GM21381 (cell line): ENCODE measurements around the gene UTS2B.

Experiments
- ATAC-seq: cut with Tn5 transposase; IDR thresholded peaks from one replicate; pipeline ENCODE4 v1.9.1; 2021; ENCODE audit warnings: mild to moderate bottlenecking, moderate library complexity; ENCODE audit not compliant: unreplicated experiment

The UTS2B gene

DNA sequence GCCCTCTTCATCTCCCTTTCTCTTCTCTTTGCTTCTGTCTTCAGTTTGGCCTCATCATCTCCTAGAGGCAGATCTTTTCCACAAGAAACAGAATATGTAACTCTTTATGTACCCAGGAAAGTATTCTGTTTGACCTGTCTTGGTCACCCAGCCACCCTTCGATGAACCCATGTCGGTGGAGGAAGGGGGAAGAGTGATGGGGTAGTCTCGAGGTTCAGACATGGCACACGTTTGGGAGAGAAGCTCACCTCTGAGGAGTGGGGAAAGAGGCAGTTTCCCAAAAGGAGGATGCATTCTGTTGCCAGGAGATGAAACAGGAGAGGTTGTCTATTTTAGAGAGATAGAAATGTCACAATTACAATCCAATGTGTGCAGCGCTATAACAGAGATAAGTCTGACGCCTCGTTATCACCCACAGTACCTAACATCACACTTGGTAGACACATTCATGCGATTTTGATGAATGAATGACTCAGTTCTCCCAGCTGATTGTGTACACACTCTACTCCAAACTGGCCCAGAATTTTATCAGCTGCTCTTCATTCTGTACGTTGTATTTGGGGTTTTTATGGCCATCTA lies 1.9 kb downstream of the UTS2B start:
- ATAC-seq = no peak

DNA sequence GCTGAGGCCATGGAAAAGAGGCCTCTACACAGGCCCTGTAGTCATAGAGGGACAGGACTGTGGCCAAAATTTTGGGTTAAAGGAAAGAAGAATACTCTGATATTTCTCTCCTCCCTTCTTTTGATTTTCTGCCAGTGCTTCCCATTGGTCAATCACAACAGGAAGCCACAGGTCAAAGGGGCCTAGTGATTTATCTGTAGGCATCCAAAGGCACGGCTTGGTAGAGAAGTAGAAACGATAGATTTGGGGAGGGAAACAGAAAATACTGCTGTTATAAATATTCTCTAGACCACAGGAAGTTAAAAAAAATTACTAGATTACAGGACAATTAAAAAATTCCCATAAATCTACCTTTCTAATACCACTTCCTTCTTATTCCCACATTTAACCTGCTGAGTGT lies 2.8 kb downstream of the UTS2B start:
- no peak for ATAC-seq

DNA sequence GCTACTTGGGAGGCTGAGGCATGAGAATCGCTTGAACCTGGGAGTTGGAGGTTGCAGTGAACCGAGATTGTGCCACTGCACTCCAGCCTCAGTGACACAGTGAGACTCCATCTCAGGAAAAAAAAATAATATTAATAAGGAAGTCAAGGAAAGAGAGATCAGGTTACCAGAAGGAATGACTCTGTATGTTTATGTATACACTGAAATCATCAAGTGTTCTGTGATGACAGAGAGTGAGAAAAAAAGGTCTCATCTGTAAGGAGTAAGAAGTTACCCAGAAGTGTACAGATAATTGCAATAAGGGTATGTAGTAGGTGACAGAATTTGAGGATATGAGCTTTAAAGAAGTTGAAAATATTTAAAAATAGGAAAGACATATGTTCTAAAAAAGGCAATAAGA lies 5.4 kb downstream of the UTS2B start:
- no peak for ATAC-seq

DNA sequence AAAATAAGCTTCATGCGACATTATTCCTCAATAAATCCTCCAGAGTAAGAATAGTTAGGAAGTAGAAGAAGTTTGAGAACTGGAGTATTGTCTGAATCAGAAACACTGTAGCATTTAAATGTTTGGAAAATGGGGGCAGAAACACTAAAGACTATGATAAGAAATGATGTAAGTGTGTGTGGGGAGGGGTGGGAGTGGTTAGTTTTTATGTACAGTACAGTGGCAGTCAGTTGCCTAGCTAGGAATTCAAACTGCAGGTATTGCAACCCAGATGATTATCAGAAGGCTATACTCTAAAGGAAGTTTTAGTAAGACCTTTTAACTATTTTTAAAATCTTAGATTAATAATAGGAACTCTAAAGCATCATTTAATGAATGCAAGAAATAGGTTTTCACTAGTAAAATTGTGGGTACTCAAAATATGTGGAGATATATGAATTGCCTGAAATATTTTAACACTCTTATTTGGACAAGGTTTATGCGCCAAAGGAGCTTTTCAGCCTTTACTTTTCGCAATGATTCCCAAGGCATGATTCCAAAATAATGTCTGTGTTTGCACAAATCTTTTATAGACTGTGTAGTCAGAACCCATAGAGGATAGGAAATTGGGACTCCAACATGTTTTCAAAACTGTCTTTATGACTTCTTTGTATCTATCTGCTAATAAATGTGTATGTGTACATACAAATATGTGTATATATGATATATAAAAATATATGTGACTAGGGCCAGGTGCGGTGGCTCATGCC lies 9.1 kb downstream of the UTS2B start:
- ATAC-seq = no peak

DNA sequence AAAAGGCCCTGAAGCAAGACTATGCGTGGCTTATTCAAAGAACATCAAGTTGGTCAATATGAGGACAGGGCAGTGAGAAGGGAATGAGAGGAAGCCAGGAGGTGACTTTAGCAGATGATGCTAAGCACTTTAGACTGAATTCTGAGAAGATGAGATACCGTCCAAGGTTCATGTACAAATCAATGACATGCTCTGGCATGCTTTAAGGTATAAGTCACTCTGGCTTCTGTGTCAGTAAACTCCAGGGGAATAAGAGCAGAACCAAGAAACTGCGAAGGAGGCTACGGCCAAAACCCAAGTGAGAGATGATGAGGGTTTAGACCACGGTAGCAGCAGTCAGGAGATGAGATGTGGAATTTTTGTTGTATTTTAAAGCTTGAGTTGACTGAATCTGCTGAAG lies 10.0 kb downstream of the UTS2B start:
- ATAC-seq = no peak

DNA sequence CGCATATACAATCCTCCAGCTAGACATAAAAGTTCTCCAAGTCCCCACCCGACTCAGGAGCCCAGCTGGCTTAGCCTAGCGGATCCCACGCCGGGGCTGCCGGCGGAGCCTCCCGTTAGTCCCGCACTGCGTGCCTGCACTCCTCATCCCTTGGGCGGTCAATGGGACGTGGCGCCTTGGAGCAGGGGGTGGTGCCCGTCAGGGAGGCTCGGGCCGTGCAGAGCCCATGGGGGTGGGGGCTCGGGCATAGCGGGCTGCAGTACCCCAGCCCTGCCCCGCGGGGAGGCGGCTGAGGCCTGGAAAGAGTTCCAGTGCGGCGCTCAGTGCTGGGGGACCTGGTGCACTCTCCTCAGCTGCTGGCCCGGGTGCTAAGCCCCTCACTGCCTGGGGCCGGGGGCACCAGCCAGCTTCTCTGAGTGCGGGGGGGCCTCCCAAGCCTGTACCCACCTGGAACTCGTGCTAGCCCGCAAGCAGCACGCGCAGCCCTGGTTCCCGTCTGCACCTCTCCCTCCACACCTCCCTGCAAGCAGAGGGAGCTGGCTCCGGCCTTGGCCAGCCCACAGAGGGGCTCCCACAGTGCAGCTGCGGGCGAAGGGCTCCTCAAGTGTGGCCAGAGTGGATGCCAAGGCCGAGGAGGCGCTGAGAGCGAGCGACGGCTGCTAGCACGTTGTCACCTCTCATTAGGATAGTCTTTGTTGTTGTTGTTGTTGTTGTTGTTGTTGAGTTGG lies 13.3 kb downstream of the UTS2B start:
- ATAC-seq = no peak

DNA sequence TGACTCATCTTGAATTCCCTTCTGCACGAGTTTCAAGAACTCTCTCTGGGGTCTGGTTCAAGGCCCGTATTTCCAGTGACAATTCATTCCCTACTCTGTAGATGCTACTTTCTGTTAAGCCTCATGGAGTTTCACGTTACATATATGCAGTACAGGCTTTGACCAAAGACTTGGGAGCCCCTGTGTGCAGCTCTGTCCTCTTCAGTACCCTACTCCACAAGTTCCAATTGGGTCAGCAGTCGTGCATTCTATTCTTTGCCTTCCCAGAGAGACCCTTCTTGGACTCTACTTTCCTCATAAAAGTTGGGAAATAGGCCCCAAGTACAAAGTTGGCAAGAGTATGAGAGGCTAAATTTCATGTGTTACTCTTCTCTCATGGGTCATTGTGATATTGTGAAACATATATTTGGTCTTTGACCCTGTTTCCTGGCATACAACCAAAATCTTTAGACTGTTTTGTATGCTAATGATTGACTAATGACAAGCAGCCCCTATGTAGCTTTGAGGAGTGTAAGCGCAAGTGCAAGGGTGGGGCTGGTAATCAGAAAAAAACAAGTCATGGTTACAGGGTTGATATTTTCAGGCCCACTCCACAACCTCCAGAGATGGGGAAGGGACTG lies 16.1 kb downstream of the UTS2B start:
- ATAC-seq = no peak

DNA sequence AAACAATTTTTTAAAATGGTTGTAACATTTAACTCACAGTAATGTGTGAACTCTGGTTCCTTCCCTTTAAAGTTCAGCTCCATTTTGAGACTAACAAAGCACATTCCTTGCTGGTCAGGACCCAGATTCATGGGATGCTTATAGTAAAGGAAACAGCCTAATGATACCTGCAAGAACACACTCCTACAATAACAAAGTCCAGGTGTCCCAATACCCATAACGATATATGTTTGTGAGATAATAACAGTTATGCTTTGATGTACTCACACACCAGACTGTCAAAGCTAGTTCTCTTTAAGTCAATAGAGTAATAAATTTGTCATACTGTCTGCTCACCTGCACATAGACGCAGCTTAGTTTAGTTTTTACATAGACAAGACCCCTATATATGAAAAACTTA lies 17.0 kb downstream of the UTS2B start:
- ATAC-seq = no peak

DNA sequence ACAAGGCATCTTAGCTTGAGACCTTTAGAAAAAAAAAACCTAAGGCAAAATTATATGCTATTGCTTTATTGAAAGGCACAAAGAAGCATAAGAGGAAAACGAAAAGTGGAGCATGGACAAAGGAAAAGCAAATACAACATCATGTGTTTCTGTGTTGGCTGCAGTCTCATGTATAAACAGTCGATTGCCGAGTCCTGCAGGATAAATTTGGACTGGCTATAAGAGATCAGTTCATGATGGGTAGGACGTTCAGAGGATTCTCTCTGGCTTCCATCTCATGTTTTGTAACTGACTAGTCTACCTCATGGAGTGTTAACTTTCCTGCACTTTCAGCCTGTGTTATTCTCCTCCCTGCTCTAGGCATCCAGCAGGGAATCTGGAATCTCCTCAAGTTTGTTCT lies 23.0 kb downstream of the UTS2B start:
- no peak for ATAC-seq

DNA sequence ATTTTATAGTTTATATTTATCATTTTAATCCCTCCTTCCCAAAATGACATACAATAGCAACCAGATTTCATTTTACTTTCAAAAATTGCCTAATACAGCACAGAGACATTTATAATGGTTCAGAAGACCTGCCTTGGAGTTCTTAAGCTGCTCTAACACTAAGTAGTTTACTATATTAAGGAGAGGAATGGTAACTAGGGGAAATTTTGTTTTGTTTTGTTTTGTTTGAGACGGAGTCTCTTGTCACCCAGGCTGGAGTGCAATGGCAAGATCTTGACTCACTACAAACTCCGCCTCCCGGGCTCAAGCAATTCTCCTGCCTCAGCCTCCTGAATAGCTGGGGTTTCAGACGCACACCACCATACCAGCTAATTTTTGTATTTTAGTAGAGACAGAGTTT lies 23.9 kb downstream of the UTS2B start:
- ATAC-seq = no peak

DNA sequence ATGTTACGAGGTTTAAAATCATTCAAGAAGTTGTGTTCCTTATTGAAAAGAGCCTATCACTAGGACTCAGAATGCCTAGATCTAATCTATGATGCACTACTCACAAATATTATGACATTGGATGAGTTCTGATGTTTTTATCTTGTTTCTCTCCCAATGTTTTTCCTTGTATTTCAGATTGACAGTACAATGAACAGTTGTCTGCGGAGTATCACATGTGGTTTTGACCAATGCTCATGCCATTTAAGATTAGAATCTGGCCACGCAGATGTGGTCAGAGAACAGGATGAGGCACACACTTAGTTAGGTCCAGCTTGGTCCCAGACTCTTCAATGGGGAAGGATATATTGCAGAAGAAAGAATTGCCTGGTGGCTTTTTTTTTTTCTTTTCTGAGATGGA lies 26.7 kb downstream of the UTS2B start:
- ATAC-seq = no peak

DNA sequence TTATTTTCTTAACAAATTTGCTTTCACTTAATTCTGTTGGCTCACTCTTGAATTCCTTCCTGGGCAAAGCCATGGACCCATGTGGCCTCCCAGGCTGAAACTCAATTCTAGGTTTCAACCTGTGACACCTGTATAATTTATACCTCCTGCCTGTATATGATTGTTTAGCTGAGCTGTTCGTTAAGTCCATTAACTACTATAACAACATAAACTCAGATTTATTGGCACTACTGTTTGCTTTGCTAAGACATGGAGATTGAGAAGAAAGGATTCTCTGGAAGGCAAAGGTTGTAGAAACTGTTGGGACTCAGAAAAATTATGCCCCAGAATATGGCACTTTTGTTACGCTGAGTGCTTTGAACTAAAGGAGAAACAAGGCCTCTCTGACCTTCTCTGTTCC lies 27.9 kb downstream of the UTS2B start:
- no peak for ATAC-seq

DNA sequence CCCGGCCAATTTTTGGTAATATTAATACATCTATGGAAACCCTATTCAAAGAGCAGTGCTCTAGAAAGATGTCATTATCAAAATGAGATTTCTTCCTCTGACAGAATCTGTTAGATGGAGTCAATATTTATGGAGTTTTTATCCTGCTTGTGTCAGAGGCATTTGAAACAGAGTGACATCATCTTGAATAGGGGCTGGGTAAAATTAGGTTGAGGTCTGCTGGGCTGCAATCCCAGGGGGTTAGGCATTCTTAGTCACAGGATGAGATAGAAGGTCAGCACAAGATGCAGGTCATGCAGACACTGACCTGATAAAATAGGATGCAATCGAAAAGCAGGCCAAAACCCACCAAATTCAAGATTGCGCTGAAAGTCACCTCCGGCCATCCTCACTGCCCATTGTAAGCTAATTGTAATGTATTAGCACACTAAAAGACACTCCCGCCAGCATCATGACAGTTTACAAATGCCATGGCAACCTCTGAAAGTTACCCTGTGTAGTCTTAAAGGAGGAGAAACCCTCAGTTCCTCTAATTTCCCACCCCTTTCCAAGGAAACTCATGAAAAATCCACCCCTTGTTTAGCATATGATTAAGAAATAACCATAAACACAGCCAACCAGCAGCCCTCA lies 28.4 kb downstream of the UTS2B start:
- no peak for ATAC-seq

DNA sequence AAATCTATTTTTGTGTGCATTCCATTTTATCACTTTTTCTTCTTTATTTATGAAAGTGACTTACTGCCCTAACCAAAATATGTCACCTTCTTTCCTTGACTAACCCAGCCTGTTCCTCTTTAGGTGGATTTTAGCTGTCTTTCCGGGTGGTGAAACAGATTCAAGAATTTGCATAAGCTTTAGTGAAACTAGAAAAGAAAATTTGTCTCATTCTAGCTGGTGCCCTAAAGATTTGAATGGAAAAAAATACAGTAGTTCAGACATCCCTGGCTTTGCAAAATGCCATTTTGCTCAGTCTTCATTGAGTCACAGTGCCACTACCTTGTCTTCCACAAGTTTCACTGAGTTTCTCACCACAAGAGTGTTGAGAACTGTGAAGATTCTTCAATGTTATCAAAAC lies 29.3 kb downstream of the UTS2B start:
- ATAC-seq = peak; percentile 73

DNA sequence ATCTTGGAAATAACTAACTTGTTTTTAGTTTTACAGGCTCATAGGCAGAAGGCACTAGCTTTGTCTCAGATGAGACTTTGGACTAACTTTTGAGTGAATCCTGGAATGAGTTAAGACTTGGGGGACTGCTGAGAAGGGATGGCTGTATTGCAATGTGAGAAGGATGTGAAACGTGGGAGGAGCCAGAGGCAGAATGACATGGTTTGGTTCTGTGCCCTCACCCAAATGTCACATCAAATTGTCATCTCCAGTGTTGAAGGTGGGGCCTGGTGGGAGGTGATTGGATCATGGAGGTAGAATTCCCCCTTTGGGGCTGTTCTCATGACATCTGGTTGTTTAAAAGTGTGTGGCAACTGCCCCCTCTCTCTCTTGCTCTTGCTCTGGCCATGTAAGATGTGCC lies 29.9 kb downstream of the UTS2B start:
- ATAC-seq = no peak

DNA sequence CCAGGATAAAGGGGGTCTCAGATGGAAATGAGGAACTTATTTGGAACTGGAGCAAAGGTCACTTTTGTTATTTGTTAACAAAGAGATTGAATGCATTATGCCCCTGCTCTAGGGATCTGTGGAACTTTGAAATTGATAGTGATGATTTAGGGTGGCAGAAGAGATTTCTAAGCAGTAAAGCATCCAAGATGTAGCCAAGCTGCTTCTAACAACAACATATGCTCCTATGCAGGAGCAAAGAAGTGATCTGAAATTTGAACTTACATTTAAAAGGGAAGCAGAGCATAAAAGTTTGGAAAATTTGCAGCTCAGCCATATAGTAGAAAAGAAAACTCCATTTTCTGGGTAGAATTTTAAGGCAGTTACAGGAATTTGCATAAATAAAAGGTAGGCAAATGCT lies 31.5 kb downstream of the UTS2B start:
- ATAC-seq = no peak

DNA sequence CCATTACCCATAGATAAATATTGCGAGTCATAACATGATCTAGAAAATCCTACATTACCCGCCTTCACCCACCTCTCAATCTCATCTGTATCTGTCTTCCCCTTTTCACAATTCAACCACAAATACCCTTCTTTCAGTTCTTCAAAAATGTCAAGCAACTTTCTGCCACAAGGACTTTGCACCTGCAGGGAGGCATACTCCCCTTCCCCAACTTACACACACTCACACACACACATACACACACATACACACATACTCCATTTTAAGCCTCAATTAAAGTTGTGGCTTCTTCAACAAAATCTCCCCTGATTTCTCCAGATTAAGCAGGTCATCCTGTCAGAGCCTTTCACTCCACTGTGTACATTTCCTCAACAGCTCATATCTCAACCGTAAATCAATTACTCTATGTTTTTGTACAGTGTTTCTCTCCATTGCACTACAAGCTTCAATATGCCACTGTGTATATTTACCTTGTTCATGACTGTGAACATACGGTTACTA lies 34.2 kb downstream of the UTS2B start:
- peak; percentile 84 for ATAC-seq

DNA sequence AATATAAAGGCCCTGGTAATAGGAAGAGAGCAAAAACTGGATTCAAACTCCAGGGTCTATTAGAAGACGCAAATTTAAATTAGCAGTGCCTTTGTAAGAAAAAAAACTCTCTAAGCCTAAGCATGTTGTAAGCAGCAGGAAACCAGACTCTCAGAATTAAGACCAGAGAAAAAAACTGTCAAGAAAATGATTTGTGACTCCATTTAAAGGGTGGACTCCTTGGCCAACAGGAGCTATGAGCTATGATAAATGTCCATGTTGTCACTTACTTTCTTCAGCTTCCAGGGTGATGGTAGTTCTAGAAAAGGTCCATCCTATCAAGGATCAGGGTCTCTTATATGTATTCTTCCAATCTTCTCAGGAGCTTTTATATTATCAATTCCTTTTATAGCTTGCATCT lies 36.0 kb downstream of the UTS2B start:
- no peak for ATAC-seq

DNA sequence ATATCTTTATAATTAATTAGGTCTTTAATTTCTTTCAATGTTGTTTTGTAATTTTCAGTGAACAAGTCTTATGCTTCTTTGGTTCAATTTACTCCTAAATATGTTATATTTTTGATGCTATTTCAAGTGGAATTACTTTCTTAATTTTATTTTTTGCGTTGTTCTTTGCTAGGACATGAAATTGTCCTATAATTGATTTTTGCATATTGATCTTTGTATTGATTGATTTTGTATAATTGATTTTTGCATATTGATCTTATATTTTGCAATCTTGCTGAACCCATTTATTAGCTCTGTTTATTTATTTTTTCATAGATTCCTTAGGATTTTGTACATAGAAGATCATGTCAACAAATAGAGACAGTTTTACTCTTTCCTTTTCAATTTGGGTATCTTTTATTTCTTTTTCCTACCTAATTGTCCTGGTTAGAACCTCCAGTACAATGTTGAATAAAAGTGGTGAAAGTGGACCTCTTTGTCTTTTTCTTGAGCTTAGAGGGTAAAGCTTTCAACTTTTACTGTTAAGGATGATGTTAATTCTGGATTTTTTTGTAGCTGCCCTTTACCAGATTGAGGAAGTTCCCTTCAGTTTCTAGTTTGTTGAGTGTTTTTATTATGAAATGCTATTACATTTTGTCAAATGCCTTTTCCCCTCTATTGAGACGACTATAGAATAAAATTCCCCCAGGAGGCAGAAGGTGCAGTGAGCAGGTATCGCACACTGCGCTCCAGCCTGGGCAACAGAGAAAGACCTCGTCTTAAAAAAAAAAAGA lies 37.9 kb downstream of the UTS2B start:
- no peak for ATAC-seq

DNA sequence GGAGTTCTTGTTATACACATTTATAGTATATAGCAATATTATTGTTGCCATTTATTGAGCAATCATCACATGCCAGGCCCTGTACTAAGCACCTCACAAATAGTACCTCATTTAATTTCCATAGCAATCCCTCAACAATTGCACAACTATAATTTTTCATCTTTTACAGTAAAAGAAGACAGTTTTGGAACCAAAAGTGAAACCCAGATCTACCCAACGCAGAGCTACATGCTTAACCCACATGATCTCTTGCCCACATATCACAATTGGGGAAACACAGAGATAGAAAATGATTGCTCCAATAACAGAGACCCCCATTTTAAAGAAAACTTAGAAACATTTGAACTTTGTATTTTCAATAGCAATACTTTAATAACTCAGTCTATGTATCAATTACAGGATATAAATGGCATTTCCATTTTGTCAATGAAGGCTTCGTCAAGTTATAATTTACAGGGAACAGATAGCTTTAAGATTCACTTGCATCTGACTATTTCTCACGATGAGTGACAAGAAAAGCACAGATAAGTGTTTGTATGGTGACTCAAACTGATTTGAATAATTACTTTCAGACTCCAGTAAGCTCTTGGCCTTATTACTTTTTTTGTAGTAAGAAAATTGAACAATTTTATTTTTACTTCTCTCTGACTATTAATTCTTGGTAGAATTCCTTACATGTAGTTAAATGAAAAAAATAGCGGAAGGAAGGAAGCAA lies 39.9 kb downstream of the UTS2B start:
- ATAC-seq = peak; percentile 77
